ENCODE data around the gene NPR2. TPM values are rescaled to one million over a fixed set of nuclear protein-coding genes. Genes with fewer than 3 reads are reported as not detected.

Gene NPR2
- total RNA-seq, result 30.7 TPM

GRCh38 chr9:35791297-35791921 lies at the start of gene NPR2:
Gene NPR2, plus strand, starts transcription at chr9:35791591. Its CDS starts 818 bp downstream, at chr9:35792409.

GRCh38 chr9:35748858-35749514 lies 42.4 kb upstream of the NPR2 start, which contains the start of the genes GBA2 and RGP1:
Gene GBA2, minus strand, starts transcription at chr9:35749228. Its CDS starts 524 bp downstream, at chr9:35748704.
Gene RGP1, plus strand, starts transcription at chr9:35749287. Its CDS starts 469 bp downstream, at chr9:35749756.

DNA sequence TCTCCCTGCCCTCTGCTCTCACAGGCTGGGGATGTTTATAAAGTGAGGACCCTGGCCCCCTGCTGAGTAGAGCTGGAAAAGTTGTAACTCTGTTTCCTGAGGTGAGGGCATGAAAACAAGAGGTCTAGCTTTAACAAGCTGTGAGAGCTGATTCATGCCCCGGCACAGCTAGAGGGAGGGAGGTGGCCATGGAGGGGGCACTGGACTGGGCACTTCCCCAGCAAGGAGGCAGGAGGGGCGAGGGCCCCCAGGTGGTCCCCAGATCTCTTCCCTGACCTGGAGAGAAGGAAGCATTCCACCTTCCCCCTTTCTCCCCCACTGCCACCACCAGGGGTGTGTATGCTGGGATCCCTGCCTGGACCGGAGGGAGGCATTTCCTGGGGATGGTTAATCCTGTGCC lies 37.1 kb upstream of the NPR2 start, which contains the start of gene MSMP:
Gene MSMP, minus strand, starts transcription at position 13 of the 400 bp plus-strand sequence. CDS start 147 bp downstream, outside the sequence.

GRCh38 chr9:35812025-35812602 lies 20.7 kb downstream of the NPR2 start, which contains the start of gene SPAG8:
Gene SPAG8, minus strand, starts transcription at chr9:35812262. Its CDS starts 115 bp downstream, at chr9:35812147.

GRCh38 chr9:35814841-35815543 lies 23.6 kb downstream of the NPR2 start, which contains the start of gene HINT2:
Gene HINT2, minus strand, starts transcription at chr9:35815042. Its CDS starts 63 bp downstream, at chr9:35814979.

DNA sequence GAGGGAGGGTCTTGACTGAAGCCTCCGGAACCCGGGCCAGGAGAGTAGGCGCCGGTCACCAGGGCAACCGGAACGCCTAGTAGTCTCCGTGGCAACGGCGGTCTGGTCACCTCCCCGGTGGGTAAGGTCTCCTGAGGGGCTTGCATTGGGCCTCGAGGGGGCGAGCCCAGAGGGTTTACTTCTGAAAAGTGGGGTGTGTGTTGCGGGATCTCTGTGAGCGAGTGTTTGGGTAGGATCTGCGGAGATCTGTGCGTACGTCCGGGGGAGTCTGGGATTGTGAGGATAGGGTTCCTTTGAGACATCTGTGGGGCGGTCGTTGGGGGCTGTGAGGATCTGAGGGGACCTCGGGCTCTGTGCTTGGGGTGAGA lies 37.3 kb downstream of the NPR2 start, which contains the start of gene FAM221B:
Gene FAM221B, minus strand, starts transcription at position 17 of the 368 bp plus-strand sequence. CDS start 2,571 bp downstream, outside the sequence.

GRCh38 chr9:35829084-35829763 lies 37.8 kb downstream of the NPR2 start, which contains the start of gene TMEM8B:
Gene TMEM8B, plus strand, starts transcription at chr9:35829228. Its CDS starts 220 bp downstream, at chr9:35829448.

Other genes with a start within 250 kb of the NPR2 start
- 23.4 TPM for gene TESK1, start 186.3 kb upstream of the NPR2 start, total RNA-seq
- gene CD72, start 173.2 kb upstream of the NPR2 start, total RNA-seq, result 2.5 TPM
- gene SIT1, start 140.7 kb upstream of the NPR2 start, total RNA-seq, result not detected
- gene RMRP, start 133.6 kb upstream of the NPR2 start, total RNA-seq, result 5,655 TPM
- gene CCDC107, start 133.3 kb upstream of the NPR2 start, total RNA-seq, result 8.9 TPM
- 1.9 TPM for gene ARHGEF39, start 126.4 kb upstream of the NPR2 start, total RNA-seq
- gene CA9, start 117.7 kb upstream of the NPR2 start, total RNA-seq, result 0.88 TPM
- gene TPM2, start 101.7 kb upstream of the NPR2 start, total RNA-seq, result 288 TPM
- 160 TPM for gene TLN1, start 59.4 kb upstream of the NPR2 start, total RNA-seq
- 32.2 TPM for gene CREB3, start 58.9 kb upstream of the NPR2 start, total RNA-seq
- gene GBA2, start 42.4 kb upstream of the NPR2 start, total RNA-seq, result 60.5 TPM
- gene RGP1, start 42.3 kb upstream of the NPR2 start, total RNA-seq, result 21.8 TPM
- 2.3 TPM for gene MSMP, start 37.3 kb upstream of the NPR2 start, total RNA-seq
- 2.9 TPM for gene SPAG8, start 20.7 kb downstream of the NPR2 start, total RNA-seq
- gene HINT2, start 23.5 kb downstream of the NPR2 start, total RNA-seq, result 17.0 TPM
- not detected for gene FAM221B, start 37.1 kb downstream of the NPR2 start, total RNA-seq
- 16.6 TPM for gene TMEM8B, start 37.6 kb downstream of the NPR2 start, total RNA-seq
- not detected for gene OR13J1, start 78.8 kb downstream of the NPR2 start, total RNA-seq
- gene HRCT1, start 114.6 kb downstream of the NPR2 start, total RNA-seq, result not detected
- 0.33 TPM for gene SPAAR, start 117.9 kb downstream of the NPR2 start, total RNA-seq
- gene OR2S2, start 166.6 kb downstream of the NPR2 start, total RNA-seq, result not detected
- 34.2 TPM for gene RECK, start 245.3 kb downstream of the NPR2 start, total RNA-seq

Data from camera-type eye (tissue), 1 donor.